Osteocyte (in vitro differentiated cells): ENCODE data around the gene NR1I2. TPM values are rescaled to one million over a fixed set of nuclear protein-coding genes. Genes with fewer than 3 reads are reported as not detected.

Experiments used
- DNase-seq: peaks from one replicate; pipeline ENCODE4 v3.0.0; 2021; ENCODE audit warnings: mixed read lengths; ENCODE audit not compliant: unreplicated experiment; ENCODE audit errors: extremely low spot score
- H3K27ac Mint-ChIP-seq: one replicate; pipeline ENCODE4 v1.8.0; 2021; ENCODE audit warnings: mild to moderate bottlenecking, mixed read lengths; ENCODE audit not compliant: unreplicated experiment
- H3K27me3 Mint-ChIP-seq: one replicate; pipeline ENCODE4 v1.8.0; 2021; ENCODE audit warnings: mixed read lengths; ENCODE audit not compliant: unreplicated experiment
- H3K36me3 Mint-ChIP-seq: one replicate; pipeline ENCODE4 v1.8.0; 2021; ENCODE audit warnings: mixed read lengths; ENCODE audit not compliant: unreplicated experiment
- H3K4me1 Mint-ChIP-seq: one replicate; pipeline ENCODE4 v1.8.0; 2021; ENCODE audit warnings: mixed read lengths; ENCODE audit not compliant: unreplicated experiment
- H3K4me3 Mint-ChIP-seq: one replicate; pipeline ENCODE4 v1.8.0; 2021; ENCODE audit warnings: mild to moderate bottlenecking, moderate library complexity, mixed read lengths; ENCODE audit not compliant: unreplicated experiment
- H3K9me3 Mint-ChIP-seq: one replicate; pipeline ENCODE4 v1.8.0; 2021; ENCODE audit warnings: mixed read lengths; ENCODE audit not compliant: unreplicated experiment
- CTCF ChIP-seq: fragments of 200-600 bp; sonication (generic); IDR thresholded peaks from 2 replicates; pipeline ENCODE4 v1.5.0; 2021; ENCODE audit warnings: antibody characterized with exemption, mild to moderate bottlenecking, moderate library complexity
- total RNA-seq: library from RNA; stranded (reverse); gene quantifications from 2 replicates; pipeline ENCODE4 v1.2.1, GENCODE V29; 2021

NR1I2 gene
- total RNA-seq, 1 donor from 2014 or later: not detected

DNA sequence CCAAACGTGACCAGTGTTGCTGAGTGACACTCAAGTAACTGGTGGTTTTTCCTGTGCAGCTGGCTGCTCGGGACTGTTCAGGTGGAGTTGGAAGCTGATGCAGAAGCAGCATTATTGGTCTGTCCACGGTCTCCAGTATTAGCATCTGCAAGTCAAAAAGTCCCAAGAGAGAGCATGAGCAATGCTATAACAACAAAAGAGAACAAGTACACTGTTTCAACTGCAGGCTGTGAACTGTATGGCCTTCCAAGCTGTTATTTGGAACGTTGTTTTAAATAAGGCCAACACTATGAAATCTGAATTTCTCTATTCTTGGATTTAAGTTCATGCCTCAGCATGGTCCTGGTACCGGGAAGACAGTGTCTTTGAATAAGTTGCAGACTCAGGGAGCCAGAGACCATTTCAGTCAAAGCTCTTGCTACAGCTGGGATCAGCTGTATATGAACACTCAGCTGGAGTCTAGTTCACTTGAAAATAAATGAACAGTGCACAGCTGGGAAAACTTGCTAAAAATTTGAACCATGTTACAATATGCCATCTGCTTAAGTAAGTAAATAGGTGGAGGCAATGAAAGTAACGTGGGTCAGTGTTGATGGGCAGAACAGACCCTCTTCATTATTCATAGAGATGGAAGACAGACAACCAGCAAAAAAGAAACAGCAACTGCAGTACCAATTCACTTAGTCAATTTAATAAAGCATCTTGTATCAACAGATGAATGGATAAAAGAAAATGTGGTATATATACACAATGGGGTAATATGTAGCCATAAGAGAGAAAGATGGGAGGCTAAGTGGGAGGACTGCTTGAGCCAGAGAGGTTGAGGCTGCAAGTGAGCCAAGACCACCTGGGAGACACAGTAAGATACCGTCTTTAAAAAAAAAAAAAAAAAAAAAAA, 45.1 kb downstream of the NR1I2 start:
- Mint-ChIP-seq H3K9me3 (no peaks in the 10 kb centered on the region), H3K27me3 (no peaks in the 10 kb centered on the region), H3K27ac (no peak overlapping the region), H3K36me3 (peaks cover 23% of the 10 kb centered on the region), H3K4me1 (peaks cover 24% of the 10 kb centered on the region), H3K4me3 (no peak overlapping the region)
- TF ChIP-seq CTCF: no peak
- DNase-seq: no peak

DNA sequence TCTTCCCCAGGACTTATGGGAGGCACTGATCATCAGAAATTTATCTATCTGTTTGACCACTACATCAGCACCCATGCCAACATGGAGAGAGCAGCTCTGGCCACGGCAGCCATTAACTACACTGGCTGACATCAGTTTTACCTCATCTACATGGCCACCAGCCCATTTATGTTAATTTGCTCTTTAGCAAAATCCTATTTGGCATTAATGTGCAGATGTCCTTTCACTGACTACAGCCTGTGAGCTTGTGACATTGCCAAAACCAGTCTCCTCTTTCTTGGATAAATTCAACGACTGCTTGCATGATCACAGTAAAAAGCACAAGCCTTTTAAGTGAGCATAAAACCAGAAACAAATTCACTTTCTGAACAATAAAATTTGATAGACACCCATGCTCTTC, 47.5 kb downstream of the NR1I2 start:
- no peaks in the 10 kb centered on the region for H3K9me3 Mint-ChIP-seq
- DNase-seq: no peak
- no peak overlapping the region for H3K4me3 Mint-ChIP-seq
- H3K27me3 Mint-ChIP-seq: no peaks in the 10 kb centered on the region
- no peak for TF ChIP-seq CTCF
- H3K27ac Mint-ChIP-seq: no peak overlapping the region
- peaks cover 38% of the 10 kb centered on the region for H3K4me1 Mint-ChIP-seq
- H3K36me3 Mint-ChIP-seq: peaks cover 21% of the 10 kb centered on the region

DNA sequence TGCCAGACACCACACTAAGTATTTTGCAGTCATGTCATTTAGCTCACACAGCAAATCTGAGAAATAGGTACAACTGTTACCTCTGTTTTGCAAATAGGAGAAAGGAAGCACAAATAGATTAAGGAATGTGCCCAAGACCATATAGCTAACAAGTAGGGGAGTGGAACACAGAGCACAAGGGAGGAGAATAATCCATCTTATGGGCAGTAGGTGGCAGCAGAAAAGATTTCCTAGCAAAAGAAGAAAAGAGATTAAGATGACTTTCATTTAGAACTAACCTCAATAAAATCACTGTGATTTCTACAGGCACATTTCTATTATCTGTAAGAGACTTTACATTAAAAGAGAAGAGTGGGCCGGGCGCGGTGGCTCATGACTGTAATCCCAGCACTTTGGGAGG, 49.1 kb downstream of the NR1I2 start:
- no peak for DNase-seq
- Mint-ChIP-seq H3K9me3 (no peaks in the 10 kb centered on the region), H3K4me3 (no peak overlapping the region), H3K27me3 (no peaks in the 10 kb centered on the region), H3K27ac (peak overlapping the region; percentile 5), H3K36me3 (peaks cover 13% of the 10 kb centered on the region), H3K4me1 (peaks cover 38% of the 10 kb centered on the region)
- peak; percentile 25 for TF ChIP-seq CTCF

DNA sequence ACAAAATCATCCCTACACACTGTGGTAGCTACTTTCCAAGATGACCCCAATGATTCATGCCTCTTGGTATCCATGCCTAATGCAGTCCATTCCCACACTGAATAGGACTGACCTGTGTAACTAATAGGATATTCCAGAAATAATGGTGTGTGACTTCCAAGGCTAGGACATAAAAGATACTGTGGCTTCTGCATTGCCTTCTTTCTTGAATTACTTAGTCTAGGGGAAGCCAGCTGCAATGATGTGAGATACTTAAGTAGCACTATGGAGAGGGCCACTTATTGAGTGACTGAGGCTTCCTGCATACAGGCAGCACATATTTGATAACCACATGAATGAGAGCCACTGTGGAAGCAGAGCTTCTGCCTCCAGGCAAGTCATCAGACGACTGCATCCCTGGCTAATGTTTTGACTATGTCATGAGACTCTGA, 50.1 kb downstream of the NR1I2 start:
- TF ChIP-seq CTCF: no peak
- peaks cover 13% of the 10 kb centered on the region for H3K36me3 Mint-ChIP-seq
- no peak overlapping the region for H3K4me3 Mint-ChIP-seq
- peak overlapping the region; percentile 50 for H3K27ac Mint-ChIP-seq
- no peaks in the 10 kb centered on the region for H3K27me3 Mint-ChIP-seq
- DNase-seq: no peak
- H3K9me3 Mint-ChIP-seq: no peaks in the 10 kb centered on the region
- H3K4me1 Mint-ChIP-seq: peaks cover 32% of the 10 kb centered on the region

- H3K27me3 Mint-ChIP-seq: no peaks in the 10 kb centered on the region
- peaks cover 24% of the 10 kb centered on the region for H3K4me1 Mint-ChIP-seq
- H3K36me3 Mint-ChIP-seq: peaks cover 14% of the 10 kb centered on the region
- H3K9me3 Mint-ChIP-seq: no peaks in the 10 kb centered on the region
- no peak for DNase-seq
- no peak overlapping the region for H3K4me3 Mint-ChIP-seq
- TF ChIP-seq CTCF: no peak
- H3K27ac Mint-ChIP-seq: no peak overlapping the region
Observed at GRCh38 chr3:119834754-119835370, 53.0 kb downstream of the NR1I2 start.
